Measurements from ENCODE around the gene CRBN.

CRBN gene

DNA sequence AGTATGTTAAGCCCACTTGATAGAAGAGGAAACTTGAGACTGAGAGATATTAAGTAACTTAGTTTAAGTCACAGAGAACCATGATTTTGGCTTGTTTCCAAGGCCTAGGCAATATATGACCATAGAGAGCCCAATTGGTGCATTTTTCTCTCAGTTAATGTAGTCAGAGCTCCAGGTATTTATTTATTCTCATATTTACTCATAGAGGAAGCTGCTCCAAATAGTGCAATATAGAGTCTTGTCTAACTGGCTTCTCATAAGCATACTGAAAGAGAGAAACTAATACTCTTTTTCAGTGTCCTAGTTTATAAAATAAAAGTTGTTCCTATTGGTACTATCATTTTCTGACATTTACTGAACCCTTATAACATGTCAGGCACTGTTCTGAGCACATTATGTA, 37.6 kb downstream of the CRBN start:
- H3K4me3 ChIP-seq (ENCODE audit: insufficient read depth, low read length, poor library complexity, severe bottlenecking): no peak overlapping the region
- no peak overlapping the region for H3K27ac ChIP-seq (ENCODE audit: low read depth, low read length)
- no peak for TF ChIP-seq EZH2phosphoT487 (conservative IDR thresholded peaks at IDR 0.05; ENCODE audit: low read length)
- TF ChIP-seq, protein P1, sequence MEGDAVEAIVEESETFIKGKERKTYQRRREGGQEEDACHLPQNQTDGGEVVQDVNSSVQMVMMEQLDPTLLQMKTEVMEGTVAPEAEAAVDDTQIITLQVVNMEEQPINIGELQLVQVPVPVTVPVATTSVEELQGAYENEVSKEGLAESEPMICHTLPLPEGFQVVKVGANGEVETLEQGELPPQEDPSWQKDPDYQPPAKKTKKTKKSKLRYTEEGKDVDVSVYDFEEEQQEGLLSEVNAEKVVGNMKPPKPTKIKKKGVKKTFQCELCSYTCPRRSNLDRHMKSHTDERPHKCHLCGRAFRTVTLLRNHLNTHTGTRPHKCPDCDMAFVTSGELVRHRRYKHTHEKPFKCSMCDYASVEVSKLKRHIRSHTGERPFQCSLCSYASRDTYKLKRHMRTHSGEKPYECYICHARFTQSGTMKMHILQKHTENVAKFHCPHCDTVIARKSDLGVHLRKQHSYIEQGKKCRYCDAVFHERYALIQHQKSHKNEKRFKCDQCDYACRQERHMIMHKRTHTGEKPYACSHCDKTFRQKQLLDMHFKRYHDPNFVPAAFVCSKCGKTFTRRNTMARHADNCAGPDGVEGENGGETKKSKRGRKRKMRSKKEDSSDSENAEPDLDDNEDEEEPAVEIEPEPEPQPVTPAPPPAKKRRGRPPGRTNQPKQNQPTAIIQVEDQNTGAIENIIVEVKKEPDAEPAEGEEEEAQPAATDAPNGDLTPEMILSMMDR (IDR thresholded peaks at IDR 0.05; ENCODE audit: insufficient read depth, low read length, poor library complexity, severe bottlenecking): no peak
- no peaks in the 10 kb centered on the region for H3K9me2 ChIP-seq (replicated peaks; ENCODE audit: insufficient read depth, low read length)
- H3K4me2 ChIP-seq (ENCODE audit: low read depth, low read length, poor library complexity, severe bottlenecking): no peak overlapping the region
- H3K27me3 ChIP-seq (ENCODE audit: low read length): no peaks in the 10 kb centered on the region
- H2AFZ ChIP-seq (ENCODE audit: low read depth, low read length, severe bottlenecking): no peak overlapping the region
- H4K20me1 ChIP-seq (ENCODE audit: low read depth, low read length): peaks cover 12% of the 10 kb centered on the region; the same call in 1 of the 2 replicates
- H3K36me3 ChIP-seq (ENCODE audit: low read length): peaks cover 74% of the 10 kb centered on the region
- peaks cover 9% of the 10 kb centered on the region; the same call in 1 of the 2 replicates for H3F3A ChIP-seq (ENCODE audit: insufficient read depth)
- peaks cover 3% of the 10 kb centered on the region for H3K79me2 ChIP-seq (ENCODE audit: insufficient read depth, low read length)
- H3K9me3 ChIP-seq (ENCODE audit: insufficient read depth, low read length): no peaks in the 10 kb centered on the region
- H3K9ac ChIP-seq (ENCODE audit: low read length): no peak overlapping the region

DNA sequence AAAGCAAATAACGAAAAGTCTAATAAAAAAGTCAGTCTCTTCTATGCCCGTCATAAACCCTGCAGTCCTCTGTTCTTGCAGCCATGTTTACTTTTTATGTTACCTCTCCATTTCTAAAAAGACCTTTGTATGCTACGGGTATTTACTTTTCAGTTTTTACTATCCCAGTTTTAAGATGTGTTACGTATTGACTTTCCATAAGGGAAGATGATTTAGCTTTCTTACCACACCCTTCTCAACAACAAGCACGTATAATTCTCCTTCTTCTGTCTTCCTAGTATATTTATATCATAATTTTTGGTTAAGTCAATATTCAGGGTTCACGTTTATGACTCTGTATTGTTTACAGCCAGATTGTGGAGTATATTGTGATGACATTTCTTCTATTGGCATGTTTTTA, 42.0 kb downstream of the CRBN start:
- Histone ChIP-seq H3K27me3 (ENCODE audit: low read length) (no peaks in the 10 kb centered on the region), H3K9ac (ENCODE audit: low read length) (no peak overlapping the region), H3K4me3 (ENCODE audit: insufficient read depth, low read length, poor library complexity, severe bottlenecking) (no peak overlapping the region), H3K9me2 (replicated peaks; ENCODE audit: insufficient read depth, low read length) (no peaks in the 10 kb centered on the region), H3K36me3 (ENCODE audit: low read length) (peaks cover 38% of the 10 kb centered on the region), H4K20me1 (ENCODE audit: low read depth, low read length) (peaks cover 19% of the 10 kb centered on the region), H3K9me3 (ENCODE audit: insufficient read depth, low read length) (no peaks in the 10 kb centered on the region), H2AFZ (ENCODE audit: low read depth, low read length, severe bottlenecking) (no peak overlapping the region), H3K4me2 (ENCODE audit: low read depth, low read length, poor library complexity, severe bottlenecking) (no peak overlapping the region), H3F3A (ENCODE audit: insufficient read depth) (0 out of 2 replicates have a peak, but pooled peaks cover 6% of the 10 kb centered on the region), H3K79me2 (ENCODE audit: insufficient read depth, low read length) (peaks cover 43% of the 10 kb centered on the region), H3K27ac (ENCODE audit: low read depth, low read length) (no peak overlapping the region)
- no peak for TF ChIP-seq EZH2phosphoT487 (conservative IDR thresholded peaks at IDR 0.05; ENCODE audit: low read length)
- TF ChIP-seq, protein P1 (IDR thresholded peaks at IDR 0.05; ENCODE audit: insufficient read depth, low read length, poor library complexity, severe bottlenecking): no peak

DNA sequence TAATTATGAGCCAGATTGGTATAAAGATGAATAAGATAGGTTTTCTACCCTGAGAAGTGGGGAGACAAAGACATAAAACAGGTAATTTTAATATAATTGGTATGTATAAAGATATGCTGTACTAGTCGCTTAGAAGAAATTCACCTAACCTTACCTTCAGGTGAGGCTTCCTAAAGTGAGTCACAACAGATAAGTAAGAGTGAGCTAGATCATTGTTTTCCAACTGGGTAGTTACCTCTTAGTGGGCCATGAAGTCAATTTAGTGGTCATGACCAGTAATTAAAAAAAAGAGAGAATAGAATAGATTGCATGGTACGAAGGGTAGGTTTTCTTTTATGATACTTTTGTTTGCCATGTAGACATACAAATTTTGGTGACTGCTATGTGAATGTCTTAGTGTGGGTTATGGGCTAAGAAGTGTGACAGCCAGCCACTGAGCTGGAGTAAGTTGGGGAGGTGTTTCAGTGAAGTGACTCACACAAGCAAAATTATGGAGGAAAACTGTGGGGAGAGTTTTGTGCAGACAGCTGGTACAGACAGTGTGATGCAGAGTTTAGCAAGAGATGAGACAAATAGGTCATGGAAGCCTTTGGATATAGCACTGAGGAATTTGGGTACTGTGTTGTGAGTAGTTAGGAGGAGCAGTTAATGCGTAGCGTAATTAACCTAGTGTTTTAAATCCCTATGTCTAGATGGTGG, 44.6 kb downstream of the CRBN start:
- no peak for TF ChIP-seq EZH2phosphoT487 (conservative IDR thresholded peaks at IDR 0.05; ENCODE audit: low read length)
- TF ChIP-seq, protein P1 (IDR thresholded peaks at IDR 0.05; ENCODE audit: insufficient read depth, low read length, poor library complexity, severe bottlenecking): no peak
- Histone ChIP-seq H3K9me3 (ENCODE audit: insufficient read depth, low read length) (no peaks in the 10 kb centered on the region), H3K36me3 (ENCODE audit: low read length) (peaks cover 32% of the 10 kb centered on the region), H3K27ac (ENCODE audit: low read depth, low read length) (no peak overlapping the region), H3K9ac (ENCODE audit: low read length) (no peak overlapping the region), H4K20me1 (ENCODE audit: low read depth, low read length) (peaks cover 18% of the 10 kb centered on the region), H3F3A (ENCODE audit: insufficient read depth) (peaks cover 9% of the 10 kb centered on the region; the same call in 1 of the 2 replicates), H3K79me2 (ENCODE audit: insufficient read depth, low read length) (peaks cover 58% of the 10 kb centered on the region), H2AFZ (ENCODE audit: low read depth, low read length, severe bottlenecking) (no peak overlapping the region), H3K4me2 (ENCODE audit: low read depth, low read length, poor library complexity, severe bottlenecking) (no peak overlapping the region), H3K4me3 (ENCODE audit: insufficient read depth, low read length, poor library complexity, severe bottlenecking) (no peak overlapping the region), H3K9me2 (replicated peaks; ENCODE audit: insufficient read depth, low read length) (no peaks in the 10 kb centered on the region), H3K27me3 (ENCODE audit: low read length) (no peaks in the 10 kb centered on the region)

All from SU-DHL-6 (cell line).